Stimulated activated effector memory CD8-positive, alpha-beta T cell treated with anti-CD3 and anti-CD28 coated beads, Interleukin-12 subunit alpha, Interleukin-12 subunit beta, amount 100 ng/mL, for 72 hours (primary cell): ENCODE measurements around the gene WDR17.

Source experiments
- ATAC-seq: fragments of 150-1000 bp; cut with Tn5 transposase; 2 replicates; pipeline ENCODE4 v1.10.0; 2021
- DNase-seq, 2 donors: peaks; one replicate each; pipeline ENCODE4 v3.0.0; 2021 to 2022; ENCODE audit warnings: low spot score in 2 of 2
- H3K27ac Mint-ChIP-seq: one replicate; pipeline ENCODE4 v1.8.0; 2022; ENCODE audit warnings: mild to moderate bottlenecking, mixed read lengths
- H3K36me3 Mint-ChIP-seq: one replicate; pipeline ENCODE4 v1.8.0; 2022; ENCODE audit warnings: mild to moderate bottlenecking, mixed read lengths
- H3K4me1 Mint-ChIP-seq: one replicate; pipeline ENCODE4 v1.8.0; 2022; ENCODE audit warnings: mixed read lengths
- H3K4me3 Mint-ChIP-seq: one replicate; pipeline ENCODE4 v1.8.0; 2022; ENCODE audit warnings: mild to moderate bottlenecking, mixed read lengths
- H3K9me3 Mint-ChIP-seq: one replicate; pipeline ENCODE4 v1.8.0; 2022; ENCODE audit warnings: mixed read lengths

WDR17 gene

DNA sequence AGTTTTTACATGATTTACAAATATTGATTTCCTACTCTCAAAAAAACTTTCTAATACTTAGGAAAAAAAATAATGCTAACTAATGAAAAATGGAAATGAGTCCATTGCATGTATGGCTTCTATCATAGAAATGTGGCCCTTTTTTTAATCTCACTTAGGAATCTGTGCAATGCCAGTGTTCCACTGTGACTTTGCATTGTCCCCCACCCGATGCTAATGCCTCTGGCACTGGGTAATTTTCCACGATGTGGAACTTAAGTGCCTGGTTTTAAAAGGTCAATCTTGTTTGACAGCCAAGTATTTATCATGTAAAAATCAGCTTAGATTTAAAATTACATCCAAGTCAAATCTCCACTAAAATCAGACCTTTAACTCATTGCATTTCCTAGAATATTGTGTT lies 76.6 kb downstream of the WDR17 start:
- no peak for ATAC-seq
- no peak overlapping the region for H3K4me3 Mint-ChIP-seq
- H3K4me1 Mint-ChIP-seq, result no peaks in the 10 kb centered on the region
- no peaks in the 10 kb centered on the region for H3K9me3 Mint-ChIP-seq
- H3K27ac Mint-ChIP-seq, result no peak overlapping the region
- no peaks in the 10 kb centered on the region for H3K36me3 Mint-ChIP-seq
- DNase-seq, result no peak

- Mint-ChIP-seq H3K36me3 (no peaks in the 10 kb centered on the region), H3K4me1 (no peaks in the 10 kb centered on the region), H3K9me3 (no peaks in the 10 kb centered on the region), H3K4me3 (no peak overlapping the region), H3K27ac (no peak overlapping the region)
- ATAC-seq, result no peak
- DNase-seq, result no peak
Observed at GRCh38 chr4:176149680-176150355, 84.2 kb downstream of the WDR17 start.

DNA sequence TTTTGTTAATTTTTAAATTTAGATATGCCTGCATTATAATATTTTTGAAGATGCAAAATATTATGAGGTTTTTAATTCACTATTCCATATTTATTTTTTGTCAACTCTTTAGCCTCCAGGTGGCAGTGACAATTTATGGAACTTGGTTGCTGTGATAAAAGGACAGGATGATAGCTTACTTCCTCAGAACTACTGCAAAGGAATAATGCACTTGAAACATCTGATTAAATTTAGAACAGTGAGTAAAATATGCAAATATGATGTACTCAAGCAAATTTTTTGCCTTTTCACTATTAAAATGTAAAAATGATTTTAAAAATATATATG lies 84.7 kb downstream of the WDR17 start:
- ATAC-seq, result no peak
- Mint-ChIP-seq H3K4me3 (no peak overlapping the region), H3K4me1 (no peaks in the 10 kb centered on the region), H3K9me3 (no peaks in the 10 kb centered on the region), H3K36me3 (no peaks in the 10 kb centered on the region), H3K27ac (no peak overlapping the region)
- no peak for DNase-seq

GRCh38 chr4:176150704-176151103 lies 85.1 kb downstream of the WDR17 start:
- Mint-ChIP-seq H3K36me3 (no peaks in the 10 kb centered on the region), H3K4me3 (no peak overlapping the region), H3K27ac (no peak overlapping the region), H3K4me1 (no peaks in the 10 kb centered on the region), H3K9me3 (no peaks in the 10 kb centered on the region)
- DNase-seq, result no peak
- no peak for ATAC-seq

DNA sequence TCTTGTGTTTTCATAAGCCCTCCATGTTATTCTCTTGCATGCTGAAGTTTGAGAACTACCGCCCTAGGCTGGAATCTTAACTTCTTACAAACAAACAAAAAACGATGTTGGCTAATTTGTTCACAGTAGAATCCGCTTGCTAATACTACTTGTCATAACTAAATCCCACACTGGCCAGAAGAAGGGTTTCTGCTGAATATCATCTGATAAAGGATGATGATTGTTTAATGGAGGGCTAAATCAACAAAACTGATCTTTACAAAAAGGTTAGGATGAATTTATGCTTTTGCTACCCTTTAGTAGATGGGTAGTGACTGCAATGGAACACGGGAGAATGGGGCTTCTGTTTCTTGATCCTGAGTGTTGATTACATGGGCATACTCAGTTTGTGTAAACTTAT lies 87.5 kb downstream of the WDR17 start:
- H3K4me1 Mint-ChIP-seq, result no peaks in the 10 kb centered on the region
- DNase-seq (no peak), ATAC-seq (no peak)
- H3K9me3 Mint-ChIP-seq, result no peaks in the 10 kb centered on the region
- no peak overlapping the region for H3K4me3 Mint-ChIP-seq
- no peak overlapping the region for H3K27ac Mint-ChIP-seq
- H3K36me3 Mint-ChIP-seq, result no peaks in the 10 kb centered on the region

- ATAC-seq (no peak), DNase-seq (no peak)
- Mint-ChIP-seq H3K27ac (no peak overlapping the region), H3K4me3 (no peak overlapping the region), H3K9me3 (no peaks in the 10 kb centered on the region), H3K4me1 (no peaks in the 10 kb centered on the region), H3K36me3 (no peaks in the 10 kb centered on the region)
Observed at GRCh38 chr4:176156656-176157055, 91.0 kb downstream of the WDR17 start.

GRCh38 chr4:176163041-176163440 lies 97.4 kb downstream of the WDR17 start:
- Mint-ChIP-seq H3K4me1 (no peaks in the 10 kb centered on the region), H3K36me3 (no peaks in the 10 kb centered on the region), H3K9me3 (no peaks in the 10 kb centered on the region), H3K4me3 (no peak overlapping the region), H3K27ac (no peak overlapping the region)
- DNase-seq, result no peak
- ATAC-seq, result no peak

GRCh38 chr4:176185051-176185450 lies 119.4 kb downstream of the WDR17 start:
- no peaks in the 10 kb centered on the region for H3K4me1 Mint-ChIP-seq
- DNase-seq, result no peak
- no peak overlapping the region for H3K4me3 Mint-ChIP-seq
- no peak overlapping the region for H3K27ac Mint-ChIP-seq
- H3K36me3 Mint-ChIP-seq, result no peaks in the 10 kb centered on the region
- H3K9me3 Mint-ChIP-seq, result no peaks in the 10 kb centered on the region
- ATAC-seq, result no peak

DNA sequence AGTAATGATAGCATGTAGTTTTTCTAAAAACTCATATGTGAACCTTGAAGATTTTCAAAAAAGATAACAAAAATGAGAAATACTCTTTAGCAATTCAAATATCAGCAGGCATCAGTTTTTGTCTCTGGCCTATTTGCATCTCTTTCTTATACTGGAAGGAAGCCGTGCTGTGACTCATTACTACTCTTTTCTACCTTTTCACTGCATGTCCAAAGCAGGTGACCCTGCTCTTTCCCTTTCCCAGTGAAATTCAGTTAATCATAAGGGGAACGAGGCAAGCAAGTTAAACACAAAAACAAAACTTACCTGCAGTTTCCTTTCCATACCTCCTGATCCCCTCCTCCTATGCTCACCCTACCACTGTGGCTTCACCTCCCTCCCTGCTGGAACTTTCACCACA lies 120.4 kb downstream of the WDR17 start:
- Mint-ChIP-seq H3K4me1 (no peaks in the 10 kb centered on the region), H3K4me3 (no peak overlapping the region), H3K9me3 (no peaks in the 10 kb centered on the region), H3K27ac (no peak overlapping the region), H3K36me3 (no peaks in the 10 kb centered on the region)
- no peak for DNase-seq
- no peak for ATAC-seq

DNA sequence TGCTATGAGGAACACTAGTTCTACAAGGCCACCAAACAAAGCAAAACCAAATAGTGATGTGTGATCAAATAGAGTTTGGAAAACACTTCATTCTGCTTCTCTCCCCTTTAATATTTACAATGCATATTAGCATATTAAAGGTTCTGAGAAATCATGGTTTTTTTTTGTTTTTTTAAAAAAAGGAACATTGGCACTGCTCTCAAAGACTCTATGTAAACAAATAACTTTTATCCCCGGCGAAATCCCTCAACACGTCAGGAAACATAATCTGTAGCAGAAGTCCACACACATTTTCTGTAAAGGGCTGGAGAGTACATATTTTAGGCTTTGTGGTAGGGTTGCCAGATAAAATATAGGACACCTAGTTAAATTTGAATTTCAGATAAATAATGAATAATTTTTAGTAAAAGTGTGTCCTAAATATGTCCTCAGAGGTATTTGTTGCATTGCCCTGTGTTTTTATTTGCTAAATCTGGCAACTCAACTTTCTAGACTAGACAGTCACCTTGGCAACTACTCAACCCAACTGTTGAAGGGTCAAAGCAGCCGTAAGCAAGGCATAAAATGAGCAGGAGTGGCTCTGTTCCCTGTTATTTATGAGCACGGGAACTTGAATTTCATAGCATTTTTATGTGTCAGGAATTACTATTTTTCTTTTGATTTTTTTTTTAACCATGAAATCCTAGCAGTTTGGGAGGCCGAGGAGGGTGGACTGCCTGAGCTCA lies 121.2 kb downstream of the WDR17 start:
- DNase-seq (no peak), ATAC-seq (no peak)
- H3K36me3 Mint-ChIP-seq, result no peaks in the 10 kb centered on the region
- no peak overlapping the region for H3K4me3 Mint-ChIP-seq
- H3K4me1 Mint-ChIP-seq, result no peaks in the 10 kb centered on the region
- H3K9me3 Mint-ChIP-seq, result no peaks in the 10 kb centered on the region
- no peak overlapping the region for H3K27ac Mint-ChIP-seq

DNA sequence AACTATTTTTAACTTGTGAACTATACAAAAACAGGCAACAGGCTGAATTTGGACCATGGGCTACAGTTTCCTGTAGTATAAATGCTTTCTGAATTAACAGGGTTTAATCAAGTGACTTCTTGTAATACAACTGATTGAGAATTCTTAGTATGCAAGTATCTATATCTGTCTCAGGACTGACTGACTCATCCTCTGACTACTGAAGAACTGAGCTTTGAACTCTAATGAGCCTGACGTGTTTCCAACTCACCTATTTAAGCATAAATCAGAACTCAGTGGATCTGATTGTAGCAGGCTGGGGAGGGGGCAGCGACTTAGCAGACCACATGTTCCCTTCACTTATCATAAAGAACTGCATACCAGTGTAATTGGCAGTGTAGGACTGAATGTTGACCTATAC lies 122.0 kb downstream of the WDR17 start:
- Mint-ChIP-seq H3K36me3 (no peaks in the 10 kb centered on the region), H3K9me3 (no peaks in the 10 kb centered on the region), H3K4me3 (no peak overlapping the region), H3K4me1 (no peaks in the 10 kb centered on the region), H3K27ac (no peak overlapping the region)
- ATAC-seq (peak; percentile 96), DNase-seq (no peak)

DNA sequence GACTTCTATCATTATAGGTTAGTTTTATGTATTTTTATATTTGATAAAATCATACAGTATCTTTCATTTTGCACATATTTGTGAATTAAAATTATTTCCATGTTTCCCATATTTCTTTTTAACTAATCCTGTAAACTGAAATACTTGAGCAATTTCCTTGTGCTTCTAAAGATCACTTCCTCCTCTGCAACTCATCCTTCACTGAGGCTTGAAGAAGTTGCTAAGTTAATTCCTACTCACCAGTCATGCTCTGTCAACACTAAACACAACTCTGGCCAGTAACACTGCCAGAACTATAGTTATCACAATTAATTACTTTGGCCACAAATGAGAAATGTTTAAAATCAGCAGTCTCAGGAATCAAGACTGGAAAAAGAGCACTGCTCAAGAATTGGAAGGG lies 123.0 kb downstream of the WDR17 start:
- no peaks in the 10 kb centered on the region for H3K36me3 Mint-ChIP-seq
- H3K4me1 Mint-ChIP-seq, result peaks cover under 1% of the 10 kb centered on the region
- no peak overlapping the region for H3K27ac Mint-ChIP-seq
- H3K9me3 Mint-ChIP-seq, result no peaks in the 10 kb centered on the region
- no peak overlapping the region for H3K4me3 Mint-ChIP-seq
- ATAC-seq, result no peak
- DNase-seq, result no peak

GRCh38 chr4:176189891-176190795 lies 124.5 kb downstream of the WDR17 start:
- ATAC-seq (no peak), DNase-seq (no peak)
- H3K4me3 Mint-ChIP-seq, result no peak overlapping the region
- peaks cover 5% of the 10 kb centered on the region for H3K36me3 Mint-ChIP-seq
- H3K27ac Mint-ChIP-seq, result no peak overlapping the region
- H3K4me1 Mint-ChIP-seq, result peaks cover 10% of the 10 kb centered on the region
- no peaks in the 10 kb centered on the region for H3K9me3 Mint-ChIP-seq

DNA sequence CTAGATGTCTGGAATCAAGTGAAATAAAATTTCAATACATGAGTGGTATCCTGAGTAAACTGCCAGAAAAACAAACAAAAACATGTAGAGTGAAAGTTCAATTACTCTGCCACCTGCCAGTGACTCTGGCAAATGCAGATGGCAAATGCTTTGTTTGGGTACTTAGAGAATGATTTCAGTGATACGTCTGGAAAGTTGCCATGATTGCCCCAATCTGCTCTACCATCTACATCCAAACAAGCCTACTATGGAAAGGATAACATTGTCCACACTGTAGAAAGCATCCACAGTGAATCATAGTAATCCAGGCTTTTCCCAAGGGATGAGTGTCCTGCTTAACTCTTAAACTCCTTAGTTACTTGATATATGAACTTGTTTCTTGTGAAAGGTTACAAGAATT lies 126.3 kb downstream of the WDR17 start:
- no peak for DNase-seq
- H3K36me3 Mint-ChIP-seq, result peaks cover 13% of the 10 kb centered on the region

GRCh38 chr4:176193126-176193525 lies 127.5 kb downstream of the WDR17 start:
- no peak for ATAC-seq
- DNase-seq, result no peak
- Mint-ChIP-seq H3K4me1 (peaks cover 18% of the 10 kb centered on the region), H3K27ac (no peak overlapping the region), H3K4me3 (no peak overlapping the region), H3K9me3 (no peaks in the 10 kb centered on the region), H3K36me3 (peaks cover 13% of the 10 kb centered on the region)

More for the DNA sequence above, 126.3 kb downstream of the WDR17 start:
- Mint-ChIP-seq H3K4me3 (no peak overlapping the region), H3K9me3 (no peaks in the 10 kb centered on the region), H3K27ac (no peak overlapping the region), H3K4me1 (peaks cover 18% of the 10 kb centered on the region)
- no peak for ATAC-seq

GRCh38 chr4:176193938-176194337 lies 128.3 kb downstream of the WDR17 start:
- ATAC-seq (peak; percentile 88), DNase-seq (no peak)
- H3K36me3 Mint-ChIP-seq, result peaks cover 13% of the 10 kb centered on the region
- peaks cover 18% of the 10 kb centered on the region for H3K4me1 Mint-ChIP-seq
- H3K27ac Mint-ChIP-seq, result no peak overlapping the region
- H3K9me3 Mint-ChIP-seq, result no peaks in the 10 kb centered on the region
- H3K4me3 Mint-ChIP-seq, result no peak overlapping the region
